Muscle of back (tissue), 13 donors: ENCODE measurements around the gene KRTAP9-8. TPM values are rescaled to one million over a fixed set of nuclear protein-coding genes. Genes with fewer than 3 reads are reported as not detected.
A peak's percentile ranks its signal among the peaks of the same experiment; 100 is the strongest.
"Not testable (repeated sequence)": the region's sequence is repeated elsewhere in the genome, so short reads cannot be mapped to it uniquely, and the experiment has no call there.

ENCODE experiments used
- DNase-seq, 3 donors: peaks; one replicate each; pipeline versions ENCODE4 v3.0.0 to v3.0.0-alpha.2; 2013
- long read RNA-seq, 9 donors: transcript quantifications; one replicate each; lab custom pipeline, GENCODE V29; 2026
- polyA plus RNA-seq, 10 donors: library from polyadenylated mRNA; unstranded; fragments of 120-200 nt; gene quantifications; one replicate each; pipeline ENCODE4 v1.2.1, GENCODE V29; 2013; ENCODE audit not compliant: insufficient read length in 10 of 10

The KRTAP9-8 gene, protein sequence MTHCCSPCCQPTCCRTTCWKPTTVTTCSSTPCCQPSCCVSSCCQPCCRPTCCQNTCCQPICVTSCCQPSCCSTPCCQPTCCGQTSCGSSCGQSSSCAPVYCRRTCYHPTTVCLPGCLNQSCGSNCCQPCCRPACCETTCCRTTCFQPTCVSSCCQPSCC
- not detected for polyA plus RNA-seq
- long read RNA-seq, donor 1: 0 reads
- long read RNA-seq, donor 2: 0 reads
- long read RNA-seq, donor 3: 0 reads
- long read RNA-seq, donor 4: 0 reads
- long read RNA-seq, donor 5: 0 reads
- long read RNA-seq, donor 6: 0 reads
- long read RNA-seq, donor 7: 0 reads
- long read RNA-seq, donor 8: 0 reads
- long read RNA-seq, donor 9: 0 reads

DNA sequence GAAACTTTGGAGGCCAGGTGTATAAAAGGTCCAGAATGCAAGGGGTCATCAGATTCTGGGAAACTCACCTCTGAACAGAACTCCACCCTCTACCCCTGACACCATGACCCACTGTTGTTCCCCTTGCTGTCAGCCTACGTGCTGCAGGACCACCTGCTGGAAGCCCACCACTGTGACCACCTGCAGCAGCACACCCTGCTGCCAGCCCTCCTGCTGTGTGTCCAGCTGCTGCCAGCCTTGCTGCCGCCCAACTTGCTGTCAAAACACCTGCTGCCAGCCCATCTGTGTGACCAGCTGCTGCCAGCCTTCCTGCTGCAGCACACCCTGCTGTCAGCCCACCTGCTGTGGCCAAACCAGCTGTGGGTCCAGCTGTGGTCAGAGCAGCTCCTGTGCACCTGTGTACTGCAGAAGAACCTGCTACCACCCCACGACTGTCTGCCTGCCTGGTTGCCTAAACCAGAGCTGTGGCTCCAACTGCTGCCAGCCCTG lies at the start of gene KRTAP9-8:
Gene KRTAP9-8 (plus strand): TSS at position 51 of the 489 bp plus-strand sequence. CDS start 53 bp downstream, at position 104.
- DNase-seq: not testable (repeated sequence)

DNA sequence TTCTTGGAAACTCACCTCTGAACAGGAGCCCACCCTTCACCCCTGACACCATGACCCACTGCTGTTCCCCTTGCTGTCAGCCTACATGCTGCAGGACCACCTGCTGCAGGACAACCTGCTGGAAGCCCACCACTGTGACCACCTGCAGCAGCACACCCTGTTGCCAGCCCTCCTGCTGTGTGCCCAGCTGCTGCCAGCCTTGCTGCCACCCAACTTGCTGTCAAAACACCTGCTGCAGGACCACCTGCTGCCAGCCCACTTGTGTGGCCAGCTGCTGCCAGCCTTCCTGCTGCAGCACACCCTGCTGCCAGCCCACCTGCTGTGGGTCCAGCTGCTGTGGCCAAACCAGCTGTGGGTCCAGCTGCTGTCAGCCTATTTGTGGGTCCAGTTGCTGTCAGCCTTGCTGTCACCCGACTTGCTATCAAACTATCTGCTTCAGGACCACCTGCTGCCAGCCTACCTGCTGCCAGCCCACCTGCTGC lies 47.9 kb upstream of the KRTAP9-8 start, which contains the start of gene KRTAP9-1:
Gene KRTAP9-1 (plus strand): TSS at position 51 of the 482 bp plus-strand sequence. CDS start 0 bp downstream, at position 51.
- DNase-seq: not testable (repeated sequence)

DNA sequence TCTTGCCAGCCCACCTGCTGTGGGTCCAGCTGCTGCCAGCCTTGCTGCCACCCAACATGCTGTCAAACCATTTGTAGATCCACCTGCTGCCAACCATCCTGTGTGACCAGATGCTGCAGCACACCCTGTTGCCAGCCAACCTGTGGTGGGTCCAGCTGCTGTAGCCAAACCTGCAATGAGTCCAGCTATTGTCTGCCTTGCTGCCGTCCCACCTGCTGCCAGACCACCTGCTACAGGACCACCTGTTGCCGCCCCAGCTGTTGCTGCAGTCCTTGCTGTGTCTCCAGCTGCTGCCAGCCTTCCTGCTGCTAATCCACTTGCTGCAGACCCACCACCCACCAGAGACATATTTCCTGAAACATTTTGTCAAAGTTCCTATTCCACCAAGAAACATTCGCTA lies 47.5 kb upstream of the KRTAP9-8 start:
- no peak for DNase-seq

DNA sequence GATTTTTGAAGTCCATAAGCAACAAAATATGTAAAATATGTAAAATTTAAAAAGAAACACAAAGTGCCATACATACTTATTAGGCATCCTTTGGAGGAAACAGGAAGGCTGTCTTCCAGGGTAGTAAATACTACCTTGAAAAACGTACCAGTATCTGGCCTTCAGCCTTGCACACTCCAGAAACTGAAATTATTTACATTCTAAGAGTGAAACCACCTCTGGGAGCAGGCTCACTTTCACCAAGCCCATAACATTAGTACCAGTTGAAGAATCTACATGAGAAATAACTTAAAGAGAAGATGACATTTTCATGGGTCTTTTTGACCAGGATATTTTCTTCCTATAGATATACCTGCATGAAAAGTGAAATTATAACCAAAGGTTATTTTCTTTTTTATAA lies 41.7 kb upstream of the KRTAP9-8 start:
- DNase-seq: no peak

DNA sequence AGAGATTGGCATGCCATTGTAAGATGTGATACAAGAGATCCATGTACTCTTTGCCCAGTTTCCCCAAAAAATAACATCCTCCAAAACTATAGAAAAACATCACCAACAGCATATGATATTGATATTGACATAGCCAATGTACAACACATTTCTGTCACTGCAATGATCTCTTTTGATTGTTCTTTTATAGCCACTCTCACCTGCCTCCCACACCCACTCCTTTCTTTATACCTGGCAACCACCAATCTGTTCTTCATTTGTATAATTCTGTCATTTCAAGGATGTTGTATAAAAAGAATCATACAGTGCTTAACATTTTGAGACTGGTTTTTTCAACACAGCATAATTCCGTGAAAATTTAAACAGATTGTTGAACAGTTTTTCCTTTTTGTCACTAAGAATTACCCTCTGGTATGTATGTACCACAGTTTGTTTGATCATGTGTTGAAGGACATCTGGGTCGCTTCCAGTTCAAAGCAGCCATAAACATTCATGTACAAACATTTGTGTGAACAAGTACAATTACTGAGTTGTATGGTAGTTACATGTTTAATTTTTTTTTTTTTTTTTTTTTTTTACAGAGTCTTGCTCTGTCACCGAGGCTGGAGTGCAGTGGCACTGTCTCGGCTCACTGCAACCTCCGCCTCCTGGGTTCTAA lies 38.2 kb upstream of the KRTAP9-8 start:
- no peak for DNase-seq

- peak in 2 of 3 donors; percentile 0 to 15 for DNase-seq
These were observed 25.8 kb upstream of the KRTAP9-8 start for GRCh38 chr17:41211845-41212466.

GRCh38 chr17:41212524-41213169 lies 25.2 kb upstream of the KRTAP9-8 start:
- DNase-seq: peak in 2 of 3 donors; percentile 0 to 3

DNA sequence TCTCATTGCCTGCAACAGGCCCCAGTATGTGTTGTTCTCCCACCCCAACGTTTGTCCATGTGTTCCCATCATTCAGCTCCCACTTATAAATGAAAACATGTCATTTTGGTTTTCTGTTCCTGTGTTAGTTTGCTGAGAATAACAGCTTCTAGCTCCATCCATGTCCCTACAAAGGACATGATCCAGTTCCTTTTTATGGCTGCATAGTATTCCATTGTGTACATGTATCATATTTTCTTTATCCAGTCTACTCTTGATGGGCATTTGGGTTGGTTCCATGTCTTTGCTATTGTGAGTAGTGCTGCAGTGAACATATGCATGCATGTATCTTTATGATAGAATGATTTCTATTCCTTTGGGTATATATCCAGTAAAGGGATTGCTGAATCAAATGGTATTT lies 22.1 kb upstream of the KRTAP9-8 start:
- DNase-seq: no peak

GRCh38 chr17:41223821-41224220 lies 14.0 kb upstream of the KRTAP9-8 start:
- no peak for DNase-seq

DNA sequence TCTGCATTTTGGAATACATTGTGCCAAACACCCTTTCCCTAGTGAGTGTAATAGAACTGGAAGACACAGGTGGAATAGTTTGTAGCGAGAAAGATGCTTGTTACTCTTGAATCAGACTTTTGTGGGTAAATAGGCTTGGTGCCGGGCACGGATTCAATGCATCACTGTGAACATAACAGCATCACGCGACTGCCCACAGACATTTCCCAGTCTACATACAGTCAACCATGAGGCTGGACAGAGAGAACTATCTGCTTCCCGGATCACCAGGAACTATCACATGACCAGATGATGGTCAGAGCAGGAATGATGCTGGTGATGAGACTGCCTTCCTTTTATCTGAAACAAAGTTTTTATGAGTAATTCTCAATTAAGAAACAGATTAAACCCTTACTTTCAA lies 11.7 kb upstream of the KRTAP9-8 start:
- no peak for DNase-seq

DNA sequence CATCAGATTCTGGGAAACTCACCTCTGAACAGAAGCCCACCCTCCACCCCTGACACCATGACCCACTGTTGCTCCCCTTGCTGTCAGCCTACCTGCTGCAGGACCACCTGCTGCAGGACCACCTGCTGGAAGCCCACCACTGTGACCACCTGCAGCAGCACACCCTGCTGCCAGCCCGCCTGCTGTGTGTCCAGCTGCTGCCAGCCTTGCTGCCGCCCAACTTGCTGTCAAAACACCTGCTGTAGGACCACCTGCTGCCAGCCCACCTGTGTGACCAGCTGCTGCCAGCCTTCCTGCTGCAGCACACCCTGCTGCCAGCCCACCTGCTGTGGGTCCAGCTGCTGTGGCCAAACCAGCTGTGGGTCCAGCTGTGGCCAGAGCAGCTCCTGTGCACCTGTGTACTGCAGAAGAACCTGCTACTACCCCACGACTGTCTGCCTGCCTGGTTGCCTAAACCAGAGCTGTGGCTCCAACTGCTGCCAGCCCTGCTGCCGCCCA lies 11.2 kb upstream of the KRTAP9-8 start, which contains the start of gene KRTAP9-2:
Gene KRTAP9-2 (plus strand): TSS at position 51 of the 498 bp plus-strand sequence. CDS start 7 bp downstream, at position 58.
- DNase-seq: not testable (repeated sequence)

GRCh38 chr17:41230094-41230493 lies 7.7 kb upstream of the KRTAP9-8 start:
- DNase-seq: no peak

DNA sequence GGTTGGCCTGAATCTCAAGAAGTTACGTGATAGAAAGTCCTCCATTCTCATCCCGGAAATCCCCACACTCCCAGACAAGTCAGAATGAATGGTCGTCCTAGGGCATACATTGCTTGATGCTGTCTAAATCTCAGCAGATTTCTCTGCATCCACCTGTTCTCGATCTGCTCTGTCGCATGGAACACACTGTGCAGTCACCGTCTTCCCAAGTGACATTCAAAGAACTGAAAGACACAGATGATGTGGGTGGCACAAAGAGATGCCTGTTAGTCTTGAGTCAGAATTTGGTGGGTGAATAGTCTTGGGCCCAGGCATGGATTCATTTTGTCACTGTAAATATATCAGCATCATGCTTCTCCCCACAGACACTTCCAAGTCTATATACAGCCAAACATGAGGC lies 6.1 kb upstream of the KRTAP9-8 start:
- no peak for DNase-seq

DNA sequence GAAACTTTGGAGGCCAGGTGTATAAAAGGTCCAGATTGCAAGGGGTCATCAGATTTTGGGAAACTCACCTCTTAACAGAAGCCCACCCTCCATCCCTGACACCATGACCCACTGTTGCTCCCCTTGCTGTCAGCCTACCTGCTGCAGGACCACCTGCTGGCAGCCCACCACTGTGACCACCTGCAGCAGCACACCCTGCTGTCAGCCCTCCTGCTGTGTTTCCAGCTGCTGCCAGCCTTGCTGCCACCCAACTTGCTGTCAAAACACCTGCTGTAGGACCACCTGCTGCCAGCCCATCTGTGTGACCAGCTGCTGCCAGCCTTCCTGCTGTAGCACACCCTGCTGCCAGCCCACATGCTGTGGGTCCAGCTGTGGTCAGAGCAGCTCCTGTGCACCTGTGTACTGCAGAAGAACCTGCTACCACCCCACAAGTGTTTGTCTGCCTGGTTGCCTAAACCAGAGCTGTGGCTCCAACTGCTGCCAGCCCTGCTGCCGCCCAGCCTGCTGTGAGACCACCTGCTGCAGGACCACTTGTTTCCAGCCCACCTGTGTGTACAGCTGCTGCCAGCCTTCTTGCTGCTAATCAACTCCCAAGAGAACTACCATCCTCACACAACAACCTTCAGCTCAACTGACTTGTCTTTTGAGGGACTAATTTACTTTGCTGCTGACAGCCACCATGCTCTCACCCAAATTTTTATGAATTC lies 5.2 kb upstream of the KRTAP9-8 start, which contains the start of gene KRTAP9-3:
Gene KRTAP9-3 (plus strand): TSS at position 51 of the 707 bp plus-strand sequence. CDS start 53 bp downstream, at position 104.
- not testable (repeated sequence) for DNase-seq

- not testable (repeated sequence) for DNase-seq
These were observed 683 bp upstream of the KRTAP9-8 start for GRCh38 chr17:41237116-41237515.

- not testable (repeated sequence) for DNase-seq
These were observed 9.4 kb downstream of the KRTAP9-8 start for GRCh38 chr17:41246995-41247787.

DNA sequence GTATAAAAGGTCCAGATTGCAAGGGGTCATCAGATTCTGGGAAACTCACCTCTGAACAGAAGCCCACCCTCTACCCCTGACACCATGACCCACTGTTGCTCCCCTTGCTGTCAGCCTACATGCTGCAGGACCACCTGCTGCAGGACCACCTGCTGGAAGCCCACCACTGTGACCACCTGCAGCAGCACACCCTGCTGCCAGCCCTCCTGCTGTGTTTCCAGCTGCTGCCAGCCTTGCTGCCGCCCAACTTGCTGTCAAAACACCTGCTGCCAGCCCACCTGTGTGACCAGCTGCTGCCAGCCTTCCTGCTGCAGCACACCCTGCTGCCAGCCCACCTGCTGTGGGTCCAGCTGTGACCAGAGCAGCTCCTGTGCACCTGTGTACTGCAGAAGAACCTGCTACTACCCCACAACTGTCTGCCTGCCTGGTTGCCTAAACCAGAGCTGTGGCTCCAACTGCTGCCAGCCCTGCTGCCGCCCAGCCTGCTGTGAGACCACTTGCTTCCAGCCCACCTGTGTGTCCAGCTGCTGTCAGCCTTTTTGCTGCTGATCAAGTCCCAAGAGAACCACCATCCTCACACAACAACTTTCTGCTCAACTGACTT lies 11.9 kb downstream of the KRTAP9-8 start, which contains the start of gene KRTAP9-4:
Gene KRTAP9-4 (plus strand): TSS at position 51 of the 604 bp plus-strand sequence. CDS start 34 bp downstream, at position 85.
- not testable (repeated sequence) for DNase-seq

- no peak for DNase-seq
These were observed 13.5 kb downstream of the KRTAP9-8 start for GRCh38 chr17:41251261-41251660.

- no peak for DNase-seq
These were observed 17.1 kb downstream of the KRTAP9-8 start for GRCh38 chr17:41254861-41255260.
